Right hindlimb (tissue), 1 donor: ENCODE data around the gene TEKT3.

ENCODE experiments used
- DNase-seq: peaks from one replicate; pipeline ENCODE4 v3.0.0-alpha.2; 2018

TEKT3 gene

GRCh38 chr17:15263206-15263579 is 78.2 kb downstream of the TEKT3 start:
- DNase-seq, result peak; percentile 94

- peak; percentile 94 for DNase-seq
Observed at GRCh38 chr17:15262291-15263205, 78.8 kb downstream of the TEKT3 start.

- peak; percentile 57 for DNase-seq
Observed at GRCh38 chr17:15261802-15262290, 79.6 kb downstream of the TEKT3 start.

GRCh38 chr17:15261258-15261801 is 80.1 kb downstream of the TEKT3 start:
- peak; percentile 84 for DNase-seq

GRCh38 chr17:15260376-15261257 is 80.8 kb downstream of the TEKT3 start:
- peak; percentile 95 for DNase-seq

- DNase-seq, result no peak
Observed at GRCh38 chr17:15257796-15258512, 83.4 kb downstream of the TEKT3 start.

- DNase-seq, result peak; percentile 86
Observed at GRCh38 chr17:15257258-15257788, 84.1 kb downstream of the TEKT3 start.

GRCh38 chr17:15256689-15257088 is 84.7 kb downstream of the TEKT3 start:
- DNase-seq, result no peak

GRCh38 chr17:15255713-15256454 is 85.5 kb downstream of the TEKT3 start:
- DNase-seq, result no peak
